Measurements from ENCODE around the gene NOS1AP. TPM values are rescaled to one million over a fixed set of nuclear protein-coding genes. Genes with fewer than 3 reads are reported as not detected.
A peak's percentile ranks its signal among the peaks of the same experiment; 100 is the strongest.

NOS1AP gene
- polyA plus RNA-seq, 3 donors, result 0.12 TPM; not detected in 2

GRCh38 chr1:162228586-162228985, 159.1 kb downstream of the NOS1AP start:
- Histone ChIP-seq H2AFZ (ENCODE audit: insufficient read depth, low read depth, low read length, poor library complexity, severe bottlenecking) (no peak overlapping the region), H3K27ac (ENCODE audit: low read depth in 1 of 2, low read length in 2 of 2) (no peak overlapping the region), H3K9me3 (replicated peaks in 1 of 2; ENCODE audit: control insufficient read depth in 1 of 2, insufficient read depth in 1 of 2, low read length in 2 of 2) (no peaks in the 10 kb centered on the region), H3K79me2 (ENCODE audit: insufficient read depth, low read length) (no peaks in the 10 kb centered on the region), H3K4me2 (replicated peaks; ENCODE audit: extremely low read depth, low read length, poor library complexity, severe bottlenecking) (no peak overlapping the region), H3K27me3 (ENCODE audit: control insufficient read depth in 2 of 2, insufficient read depth in 2 of 2, low read length in 2 of 2) (no peaks in the 10 kb centered on the region), H3K4me3 (replicated peaks in 1 of 3; ENCODE audit: low read depth in 2 of 3, low read length in 3 of 3) (no peak overlapping the region), H3K9ac (ENCODE audit: insufficient read depth, low read length, poor library complexity, severe bottlenecking) (no peak overlapping the region), H3K4me1 (ENCODE audit: control insufficient read depth in 1 of 2, insufficient read depth in 2 of 2, low read length in 2 of 2) (peaks cover 29 to 32% of the 10 kb centered on the region in 2 donors), H3K36me3 (replicated peaks in 1 of 2; ENCODE audit: control insufficient read depth in 1 of 2, insufficient read depth in 2 of 2, low read length in 2 of 2) (no peaks in the 10 kb centered on the region), H4K20me1 (ENCODE audit: insufficient read depth, low read length) (no peaks in the 10 kb centered on the region)
- TF ChIP-seq CTCF (IDR thresholded peaks at IDR 0.05), result no peak
- no peak for DNase-seq
- Mint-ChIP-seq H3K27me3 (ENCODE audit: low read depth in 3 of 3) (peaks cover 0 to 2% (median 0%) of the 10 kb centered on the region in 3 donors), H3K27ac (peak overlapping the region in 1 of 7 donors; percentile 4), H3K9me3 (peaks cover 0 to 3% (median 0%) of the 10 kb centered on the region in 7 donors), H3K36me3 (no peaks in the 10 kb centered on the region), H3K4me1 (peaks cover 44% of the 10 kb centered on the region), H3K4me3 (no peak overlapping the region)
- intact Hi-C loops (cut with micrococcal nuclease), result no loop called here
- 0% methylated on average over 1 of the region's 5 CpGs for WGBS (ENCODE audit: insufficient coverage)

GRCh38 chr1:162229549-162229948, 160.1 kb downstream of the NOS1AP start:
- H3K27me3 ChIP-seq (ENCODE audit: control insufficient read depth in 2 of 2, insufficient read depth in 2 of 2, low read length in 2 of 2), result no peaks in the 10 kb centered on the region
- peak overlapping the region; percentile 61 to 92 (median 89) for H3K27ac Mint-ChIP-seq
- no peaks in the 10 kb centered on the region for H3K9me3 ChIP-seq (replicated peaks in 1 of 2; ENCODE audit: control insufficient read depth in 1 of 2, insufficient read depth in 1 of 2, low read length in 2 of 2)
- peaks cover 35 to 40% of the 10 kb centered on the region in 2 donors for H3K4me1 ChIP-seq (ENCODE audit: control insufficient read depth in 1 of 2, insufficient read depth in 2 of 2, low read length in 2 of 2)
- H3K27me3 Mint-ChIP-seq (ENCODE audit: low read depth in 3 of 3), result peaks cover 0 to 2% (median 0%) of the 10 kb centered on the region in 3 donors
- peak overlapping the region; percentile 9 to 48 for H3K4me3 Mint-ChIP-seq
- no CpG with 5 or more reads among the region's 2 CpGs for WGBS (ENCODE audit: insufficient coverage)
- no peaks in the 10 kb centered on the region for H3K36me3 ChIP-seq (replicated peaks in 1 of 2; ENCODE audit: control insufficient read depth in 1 of 2, insufficient read depth in 2 of 2, low read length in 2 of 2)
- H3K4me2 ChIP-seq (replicated peaks; ENCODE audit: extremely low read depth, low read length, poor library complexity, severe bottlenecking), result peak overlapping the region; percentile 45
- H3K9me3 Mint-ChIP-seq, result peaks cover 0 to 3% (median 0%) of the 10 kb centered on the region in 7 donors
- H3K27ac ChIP-seq (ENCODE audit: low read depth in 1 of 2, low read length in 2 of 2), result peak overlapping the region in 1 of 2 donors; percentile 73
- H3K4me1 Mint-ChIP-seq, result peaks cover 54% of the 10 kb centered on the region
- intact Hi-C loops (cut with micrococcal nuclease), result no loop called here
- no peaks in the 10 kb centered on the region for H4K20me1 ChIP-seq (ENCODE audit: insufficient read depth, low read length)
- TF ChIP-seq CTCF (IDR thresholded peaks at IDR 0.05), result no peak
- no peak overlapping the region for H2AFZ ChIP-seq (ENCODE audit: insufficient read depth, low read depth, low read length, poor library complexity, severe bottlenecking)
- peak; percentile 32 to 63 (median 52) for DNase-seq
- peak overlapping the region in 1 of 3 experiments; percentile 52 for H3K4me3 ChIP-seq (replicated peaks in 1 of 3; ENCODE audit: low read depth in 2 of 3, low read length in 3 of 3)
- H3K36me3 Mint-ChIP-seq, result no peaks in the 10 kb centered on the region
- peak overlapping the region; percentile 2 for H3K9ac ChIP-seq (ENCODE audit: insufficient read depth, low read length, poor library complexity, severe bottlenecking)
- H3K79me2 ChIP-seq (ENCODE audit: insufficient read depth, low read length), result no peaks in the 10 kb centered on the region
